Activated CD4-positive, alpha-beta T cell treated with anti-CD3 and anti-CD28 coated beads, Interleukin-2, amount 10 ng/mL, durations not matched to agents 24 days and 14 days (primary cell): Measurements from ENCODE around the gene GRID1. TPM values are rescaled to one million over a fixed set of nuclear protein-coding genes. Genes with fewer than 3 reads are reported as not detected.

Experiments used
- DNase-seq: peaks from one replicate; pipeline ENCODE4 v3.0.0; 2022
- H3K27ac Mint-ChIP-seq: one replicate; pipeline ENCODE4 v1.8.0; 2022; ENCODE audit warnings: mild to moderate bottlenecking, mixed read lengths
- H3K27me3 Mint-ChIP-seq: one replicate; pipeline ENCODE4 v1.8.0; 2022; ENCODE audit warnings: mixed read lengths
- H3K36me3 Mint-ChIP-seq: one replicate; pipeline ENCODE4 v1.8.0; 2022; ENCODE audit warnings: low read depth, mild to moderate bottlenecking, mixed read lengths
- H3K4me1 Mint-ChIP-seq: one replicate; pipeline ENCODE4 v1.8.0; 2021; ENCODE audit warnings: mixed read lengths
- H3K4me3 Mint-ChIP-seq: one replicate; pipeline ENCODE4 v1.8.0; 2022; ENCODE audit warnings: mild to moderate bottlenecking, moderate library complexity, mixed read lengths
- H3K9me3 Mint-ChIP-seq: one replicate; pipeline ENCODE4 v1.8.0; 2021; ENCODE audit warnings: mixed read lengths
- intact Hi-C: fragments of 100-400 bp; cut with micrococcal nuclease; formaldehyde crosslinking; loops from one replicate; pipeline ENCODE4 v1.15.1; 2023
- total RNA-seq: library from RNA; stranded (reverse); gene quantifications from 2 replicates; pipeline ENCODE4 v1.2.3, GENCODE V29; 2022

GRID1 gene
- total RNA-seq, 1 donor from 2014 or later: not detected

- Mint-ChIP-seq H3K4me1 (no peaks in the 10 kb centered on the region), H3K27ac (no peak overlapping the region), H3K36me3 (no peaks in the 10 kb centered on the region), H3K4me3 (no peak overlapping the region), H3K9me3 (no peaks in the 10 kb centered on the region), H3K27me3 (peaks cover 55% of the 10 kb centered on the region)
- DNase-seq: no peak
- intact Hi-C loops: no loop called here
Measured at GRCh38 chr10:86371116-86371515, 4.5 kb upstream of the GRID1 start.

DNA sequence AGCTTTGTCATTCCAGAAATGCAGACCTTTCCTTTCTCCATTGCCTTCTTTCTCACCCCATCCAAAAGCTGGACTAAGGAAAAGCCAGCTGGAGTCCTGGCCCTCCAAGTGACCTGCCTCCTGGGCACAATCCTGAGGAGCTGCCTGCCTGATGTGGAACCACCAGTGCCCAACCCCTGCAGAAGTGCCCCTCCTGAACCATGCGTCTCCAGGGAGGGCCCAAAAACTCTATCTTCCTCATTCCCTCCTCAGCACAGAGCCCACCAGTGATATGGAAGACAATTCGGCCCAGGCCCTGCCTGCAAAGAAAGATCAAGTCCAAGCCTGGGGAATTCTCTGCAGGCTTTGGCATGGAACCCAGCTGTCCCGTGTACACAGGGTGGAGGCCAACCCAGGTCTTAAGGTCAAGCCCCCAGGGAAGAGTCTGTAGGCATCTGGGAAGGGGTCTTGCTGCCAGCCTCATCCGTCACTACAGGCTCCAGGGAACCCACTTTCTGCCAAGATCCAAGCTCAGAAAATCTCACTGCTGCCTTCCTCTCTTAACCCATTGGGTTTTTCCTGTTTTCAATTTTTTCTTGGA, 3.5 kb upstream of the GRID1 start:
- Mint-ChIP-seq H3K4me3 (no peak overlapping the region), H3K4me1 (peaks cover 4% of the 10 kb centered on the region), H3K27ac (no peak overlapping the region), H3K27me3 (peaks cover 56% of the 10 kb centered on the region), H3K36me3 (peaks cover 2% of the 10 kb centered on the region), H3K9me3 (no peaks in the 10 kb centered on the region)
- no peak for DNase-seq
- intact Hi-C loops: no loop called here

DNA sequence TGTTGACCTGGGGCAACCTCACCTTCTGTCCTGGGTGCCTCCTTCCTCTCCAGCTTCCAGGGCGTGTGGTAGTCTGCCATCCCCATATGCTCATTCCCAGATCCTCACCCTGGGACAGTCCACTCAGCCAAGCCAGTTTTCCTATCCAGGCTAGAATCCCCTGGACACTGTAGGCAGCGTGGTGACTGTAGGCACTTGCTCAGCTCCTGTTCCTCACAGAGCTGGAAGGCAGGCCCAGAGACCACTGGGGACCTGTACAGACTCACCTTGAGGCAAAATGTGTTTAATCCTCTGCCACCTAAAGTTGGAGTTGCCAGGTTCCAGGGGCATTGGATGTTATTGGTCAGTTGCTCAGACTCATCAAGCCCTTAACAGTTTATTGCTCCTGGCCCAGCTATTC, 2.4 kb upstream of the GRID1 start:
- intact Hi-C loops: no loop called here

DNA sequence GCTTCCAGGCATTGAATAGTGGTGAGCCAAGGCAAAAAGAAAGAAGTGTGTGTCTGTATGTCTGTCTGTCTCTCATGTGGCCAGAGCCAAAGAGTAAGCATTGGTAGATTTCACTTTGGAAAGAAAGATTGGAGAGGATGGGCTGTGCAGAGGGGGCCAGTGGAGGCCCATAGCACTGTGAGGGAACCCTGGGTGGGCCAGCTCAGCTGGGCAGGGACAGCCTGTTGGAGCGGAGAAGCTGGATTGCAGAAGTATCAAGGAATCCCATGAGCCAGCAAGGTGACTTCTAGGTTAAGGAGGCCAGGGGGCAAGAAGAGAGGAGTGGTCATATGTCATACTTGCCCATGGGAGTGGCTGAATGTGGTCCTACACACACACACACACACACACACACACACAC, 1.5 kb upstream of the GRID1 start:
- Mint-ChIP-seq H3K36me3 (peaks cover 4% of the 10 kb centered on the region), H3K27ac (no peak overlapping the region), H3K4me1 (peaks cover 6% of the 10 kb centered on the region), H3K4me3 (no peak overlapping the region), H3K27me3 (peaks cover 63% of the 10 kb centered on the region), H3K9me3 (no peaks in the 10 kb centered on the region)
- DNase-seq: no peak
- intact Hi-C loops: no loop called here

More for the DNA sequence above, 2.4 kb upstream of the GRID1 start:
- H3K4me1 Mint-ChIP-seq: peaks cover 6% of the 10 kb centered on the region
- H3K4me3 Mint-ChIP-seq: no peak overlapping the region
- H3K36me3 Mint-ChIP-seq: peaks cover 4% of the 10 kb centered on the region
- no peak for DNase-seq
- H3K9me3 Mint-ChIP-seq: no peaks in the 10 kb centered on the region
- no peak overlapping the region for H3K27ac Mint-ChIP-seq
- peaks cover 64% of the 10 kb centered on the region for H3K27me3 Mint-ChIP-seq

DNA sequence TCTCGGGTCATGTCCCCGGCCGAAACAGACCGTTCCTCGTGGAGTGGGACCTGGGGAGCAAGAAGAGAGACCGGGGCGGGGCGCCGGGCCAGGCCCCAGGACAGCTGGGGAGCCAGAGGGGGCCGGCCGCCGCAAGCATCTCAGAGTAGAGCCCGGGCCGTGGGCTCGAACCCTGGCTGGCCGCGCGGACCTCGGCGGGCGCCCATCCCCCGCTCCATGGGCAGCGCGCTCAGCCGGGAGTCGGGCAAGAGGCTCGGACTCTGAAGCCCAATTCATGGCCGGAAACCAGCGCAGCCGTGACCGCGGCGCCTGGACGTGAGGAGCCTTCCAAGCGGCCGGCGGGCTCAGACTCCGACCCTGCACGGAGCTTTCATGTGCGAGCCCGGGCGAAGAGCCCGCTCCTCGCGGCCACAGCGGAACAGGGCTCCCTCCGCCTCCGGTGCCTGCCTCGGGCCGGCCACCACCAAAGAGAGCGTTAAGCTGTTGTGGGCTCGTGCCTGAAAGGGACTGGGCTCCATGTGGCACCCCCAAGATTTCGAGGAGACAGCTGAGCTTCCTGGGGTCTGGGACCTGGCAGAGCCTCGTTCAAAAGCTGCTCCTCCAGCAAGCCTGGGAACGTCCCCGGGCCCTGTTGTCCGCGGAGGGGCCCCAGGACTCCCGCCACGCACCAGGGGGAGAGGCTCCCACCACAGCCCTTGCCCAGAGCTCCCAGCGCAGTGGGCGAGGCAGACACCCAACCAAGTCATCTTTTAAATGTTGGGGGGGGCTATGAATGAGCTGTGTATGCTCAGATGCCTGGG, 757 bp upstream of the GRID1 start:
- Mint-ChIP-seq H3K27ac (no peak overlapping the region), H3K27me3 (peaks cover 69% of the 10 kb centered on the region), H3K4me1 (peaks cover 6% of the 10 kb centered on the region), H3K36me3 (peaks cover 4% of the 10 kb centered on the region), H3K9me3 (no peaks in the 10 kb centered on the region), H3K4me3 (no peak overlapping the region)
- no peak for DNase-seq
- intact Hi-C loops: no loop called here

- H3K36me3 Mint-ChIP-seq: peaks cover 4% of the 10 kb centered on the region
- no peaks in the 10 kb centered on the region for H3K9me3 Mint-ChIP-seq
- H3K27ac Mint-ChIP-seq: no peak overlapping the region
- H3K4me3 Mint-ChIP-seq: no peak overlapping the region
- H3K4me1 Mint-ChIP-seq: peaks cover 6% of the 10 kb centered on the region
- DNase-seq: no peak
- peaks cover 70% of the 10 kb centered on the region for H3K27me3 Mint-ChIP-seq
- intact Hi-C loops: no loop called here
Measured at GRCh38 chr10:86366902-86367151, 232 bp upstream of the GRID1 start.

DNA sequence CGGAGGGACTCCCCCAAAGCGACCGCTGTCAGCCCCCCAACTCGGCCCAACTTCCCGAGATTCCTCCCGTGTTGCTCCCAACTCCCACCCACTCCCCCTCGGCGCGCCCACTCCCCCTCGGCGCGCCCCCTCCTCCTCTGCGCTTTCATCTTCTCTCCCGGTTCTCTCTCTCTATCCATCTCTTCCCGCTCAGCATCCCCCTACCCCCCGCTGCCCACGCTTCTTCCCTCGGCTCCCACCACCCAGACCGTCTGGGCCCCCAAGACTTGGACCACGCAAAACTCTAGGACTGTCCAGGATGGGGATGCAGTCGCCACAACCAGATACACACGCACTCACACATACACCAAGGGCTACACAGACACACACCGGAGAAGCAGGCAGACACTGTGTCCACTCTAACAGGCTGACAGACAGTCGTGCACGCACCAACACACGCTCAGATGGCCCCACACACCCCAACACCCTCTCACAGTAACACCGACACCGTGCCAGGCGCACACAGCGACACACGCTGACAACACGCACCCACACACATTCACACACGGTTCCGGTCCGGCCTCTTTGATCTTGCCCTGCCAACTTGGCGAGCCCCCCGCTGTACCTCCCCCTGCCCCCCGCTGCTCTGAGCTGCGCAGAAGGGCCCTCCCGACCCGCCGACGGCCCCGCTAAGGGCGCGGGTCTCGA, 1.1 kb downstream of the GRID1 start:
- H3K36me3 Mint-ChIP-seq: peaks cover 4% of the 10 kb centered on the region
- H3K27me3 Mint-ChIP-seq: peaks cover 74% of the 10 kb centered on the region
- H3K27ac Mint-ChIP-seq: no peak overlapping the region

DNA sequence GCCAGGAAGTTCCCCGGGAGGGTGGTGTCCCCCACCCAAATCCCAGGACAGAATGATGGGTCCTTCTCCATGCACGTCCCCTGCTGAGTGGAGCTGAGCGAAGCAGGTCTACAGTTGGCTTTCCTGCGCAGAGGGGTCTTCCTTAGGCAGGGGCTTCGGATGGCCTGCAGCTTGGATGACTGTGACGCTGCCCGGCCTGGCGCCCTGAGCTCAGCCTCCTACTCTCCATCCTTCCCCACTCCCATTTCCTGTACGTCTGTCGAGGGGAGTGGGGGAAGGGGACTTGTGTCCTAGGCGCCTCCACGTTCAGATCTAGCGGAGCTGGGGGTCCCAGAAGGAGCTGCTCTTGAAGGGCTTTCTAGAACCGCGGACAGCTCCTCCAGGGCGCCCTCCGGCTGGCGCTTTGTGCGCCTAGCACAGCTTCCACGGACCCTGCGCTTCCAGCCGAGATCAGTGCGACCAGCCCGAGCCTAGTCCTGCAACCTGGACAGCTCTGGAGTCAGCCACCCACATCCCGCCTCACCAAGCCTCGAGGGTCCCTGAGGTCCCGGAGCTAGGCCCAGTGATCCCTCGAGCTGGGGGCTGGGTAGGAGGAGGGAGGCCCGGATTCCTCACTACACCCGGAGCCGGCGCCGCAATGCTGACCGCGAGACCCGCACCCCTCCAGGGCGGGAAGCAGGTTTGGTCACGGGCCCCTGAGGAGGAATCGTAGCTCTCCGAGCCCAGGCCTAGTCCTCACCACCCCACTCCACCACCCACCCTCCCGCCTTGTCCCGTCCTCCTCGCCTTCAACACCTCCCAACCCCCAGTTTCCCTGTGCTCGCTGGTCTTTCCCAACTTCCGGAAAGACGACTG, 1.9 kb downstream of the GRID1 start:
- Mint-ChIP-seq H3K4me3 (peak overlapping the region; percentile 51), H3K27ac (no peak overlapping the region), H3K9me3 (no peaks in the 10 kb centered on the region), H3K27me3 (peaks cover 67% of the 10 kb centered on the region), H3K4me1 (peaks cover 6% of the 10 kb centered on the region), H3K36me3 (peaks cover 4% of the 10 kb centered on the region)
- no peak for DNase-seq
- intact Hi-C loops: no loop called here

More for the DNA sequence above, 1.1 kb downstream of the GRID1 start:
- Mint-ChIP-seq H3K4me1 (peaks cover 6% of the 10 kb centered on the region), H3K9me3 (no peaks in the 10 kb centered on the region), H3K4me3 (peak overlapping the region; percentile 51)
- intact Hi-C loops: no loop called here
- no peak for DNase-seq

GRCh38 chr10:86363833-86364490, 2.6 kb downstream of the GRID1 start:
- intact Hi-C loops: no loop called here
- DNase-seq: no peak
- H3K9me3 Mint-ChIP-seq: no peaks in the 10 kb centered on the region
- H3K27ac Mint-ChIP-seq: no peak overlapping the region
- peaks cover 6% of the 10 kb centered on the region for H3K4me1 Mint-ChIP-seq
- no peak overlapping the region for H3K4me3 Mint-ChIP-seq
- peaks cover 64% of the 10 kb centered on the region for H3K27me3 Mint-ChIP-seq
- H3K36me3 Mint-ChIP-seq: peaks cover 4% of the 10 kb centered on the region

GRCh38 chr10:86363184-86363832, 3.3 kb downstream of the GRID1 start:
- Mint-ChIP-seq H3K27me3 (peaks cover 58% of the 10 kb centered on the region), H3K4me3 (no peak overlapping the region)

DNA sequence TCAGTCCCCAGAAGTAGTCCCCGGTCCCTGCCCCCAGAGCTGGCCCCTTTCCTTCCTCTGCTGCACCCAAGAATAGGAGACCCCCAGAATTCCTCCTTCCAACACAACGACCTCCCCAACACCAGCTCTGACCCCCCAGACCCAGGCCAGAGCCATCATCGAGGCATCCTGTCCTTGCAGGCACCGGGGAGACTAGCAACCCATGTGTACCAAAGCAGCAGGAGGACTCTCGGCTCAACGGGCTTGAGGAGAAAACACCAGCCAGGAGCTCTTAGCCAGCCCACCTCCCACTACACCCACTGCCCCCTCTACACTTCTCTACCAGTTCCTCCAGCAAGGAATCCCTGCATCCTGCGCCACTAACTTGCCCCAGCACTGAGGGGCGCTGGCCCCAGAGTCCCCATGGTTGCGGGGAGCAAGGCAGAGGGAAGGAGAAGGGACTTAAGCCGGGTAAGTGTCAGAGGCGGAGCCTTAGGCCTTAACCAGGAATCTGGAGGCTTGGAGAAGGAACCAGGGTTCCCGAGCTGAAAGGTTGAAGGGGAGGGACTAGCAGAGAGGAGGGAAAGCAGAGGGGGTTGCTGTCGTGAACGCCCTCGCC, 3.9 kb downstream of the GRID1 start:
- Mint-ChIP-seq H3K27ac (no peak overlapping the region), H3K36me3 (peaks cover 4% of the 10 kb centered on the region), H3K9me3 (no peaks in the 10 kb centered on the region), H3K27me3 (peaks cover 52% of the 10 kb centered on the region), H3K4me1 (peaks cover 6% of the 10 kb centered on the region), H3K4me3 (no peak overlapping the region)
- intact Hi-C loops: no loop called here
- DNase-seq: no peak

More at GRCh38 chr10:86363184-86363832, 3.3 kb downstream of the GRID1 start:
- Mint-ChIP-seq H3K4me1 (peaks cover 6% of the 10 kb centered on the region), H3K27ac (no peak overlapping the region), H3K36me3 (peaks cover 4% of the 10 kb centered on the region), H3K9me3 (no peaks in the 10 kb centered on the region)
- intact Hi-C loops: no loop called here
- DNase-seq: no peak

- intact Hi-C loops: no loop called here
- H3K4me3 Mint-ChIP-seq: no peak overlapping the region
- H3K9me3 Mint-ChIP-seq: no peaks in the 10 kb centered on the region
- peaks cover 51% of the 10 kb centered on the region for H3K27me3 Mint-ChIP-seq
- no peak overlapping the region for H3K27ac Mint-ChIP-seq
- no peak for DNase-seq
- H3K4me1 Mint-ChIP-seq: peaks cover 6% of the 10 kb centered on the region
- H3K36me3 Mint-ChIP-seq: peaks cover 4% of the 10 kb centered on the region
Measured at GRCh38 chr10:86362129-86362527, 4.5 kb downstream of the GRID1 start.
